Panc1 (cell line): ENCODE measurements around the gene SUFU. TPM values are rescaled to one million over a fixed set of nuclear protein-coding genes. Genes with fewer than 3 reads are reported as not detected.

Source experiments
- ATAC-seq: fragments of 200-7000 bp; cut with Tn5 transposase; 2 replicates; pipeline ENCODE4 v1.9.1; 2020; ENCODE audit warnings: mild to moderate bottlenecking, moderate library complexity
- BruUV-seq: library from RNA; stranded (reverse); fragments of 400-500 nt; replicated peaks from 2 replicates; lab custom pipeline; 2021; lab: Mats Ljungman, UMichigan
- CTCF ChIA-PET: fragments of 300-600 bp; sonication (Branson Sonifier 250); formaldehyde crosslinking; loops from one replicate; lab custom pipeline; 2022; ENCODE audit warnings: antibody characterized with exemption; lab: Charles Lee
- POLR2A ChIA-PET: fragments of 300-600 bp; sonication (Branson Sonifier 250); formaldehyde crosslinking; loops from one replicate; lab custom pipeline; 2022; ENCODE audit warnings: antibody characterized with exemption; lab: Charles Lee
- DNase-seq: peaks from one replicate; pipeline ENCODE4 v3.0.0-alpha.2; 2010; ENCODE audit warnings: low read depth, low spot score
- H3K27ac ChIP-seq: 2 replicates; pipeline ENCODE4 v1.5.1; 2011; ENCODE audit warnings: mild to moderate bottlenecking, low read length, inconsistent platforms
- H3K27me3 ChIP-seq: fragments of 200-500 bp; sonication (Bioruptor generic); 2 replicates; pipeline ENCODE4 v1.6.0; 2014; ENCODE audit warnings: low read length, inconsistent platforms; ENCODE audit not compliant: control insufficient read depth, insufficient read depth
- H3K36me3 ChIP-seq: fragments of 200-500 bp; sonication (Bioruptor generic); 2 replicates; pipeline ENCODE4 v1.5.1; 2014; ENCODE audit warnings: inconsistent platforms, mild to moderate bottlenecking, low read length, moderate library complexity; ENCODE audit not compliant: control insufficient read depth, insufficient read depth
- H3K4me1 ChIP-seq: 2 replicates; pipeline ENCODE4 v1.5.1; 2011; ENCODE audit warnings: inconsistent platforms, mild to moderate bottlenecking, low read length, moderate library complexity; ENCODE audit not compliant: control insufficient read depth, insufficient read depth
- H3K4me3 ChIP-seq, 2 experiments: 2 replicates each; pipeline ENCODE4 v1.5.1; 2011 to 2012; ENCODE audit warnings: low read depth in 2 of 2, low read length in 2 of 2, mild to moderate bottlenecking in 2 of 2, inconsistent platforms in 1 of 2, moderate library complexity in 1 of 2
- H3K9me3 ChIP-seq: fragments of 200-500 bp; sonication (Bioruptor generic); 2 replicates; pipeline ENCODE4 v1.5.1; 2014; ENCODE audit warnings: low read depth, mild to moderate bottlenecking, inconsistent platforms, low read length, moderate library complexity; ENCODE audit not compliant: control insufficient read depth, insufficient read depth
- POLR2AphosphoS5 ChIP-seq: IDR thresholded peaks from 2 replicates; pipeline ENCODE4 v1.6.1; 2012; ENCODE audit warnings: mild to moderate bottlenecking, low read depth, low read length, moderate library complexity
- SIN3A ChIP-seq: IDR thresholded peaks from 2 replicates; pipeline ENCODE4 v1.6.1; 2012; ENCODE audit warnings: low read depth, mild to moderate bottlenecking, low read length, moderate library complexity, borderline replicate concordance; ENCODE audit not compliant: insufficient read depth
- TCF7L2 ChIP-seq: IDR thresholded peaks from 2 replicates; pipeline ENCODE4 v1.6.1; 2011; ENCODE audit warnings: mild to moderate bottlenecking, low read depth, low read length, inconsistent platforms
- in situ Hi-C: cut with HindIII; loops from 2 replicates; pipeline ENCODE4 v1.10.0; 2016; ENCODE audit warnings: low sequenced_read_pairs, low pct_unique_long_range_greater_than_20kb
- intact Hi-C: fragments of 100-400 bp; cut with micrococcal nuclease; formaldehyde crosslinking; loops from one replicate; pipeline ENCODE4 v1.10.0; 2022; ENCODE audit not compliant: unreplicated experiment
- total RNA-seq: library from RNA; stranded (reverse); gene quantifications from one replicate; pipeline ENCODE4 v1.2.1, GENCODE V29; 2021; ENCODE audit not compliant: unreplicated experiment
- TF ChIP-seq, protein P1 (sequence below): fragments of 450-650 bp; IDR thresholded peaks from 2 replicates; pipeline ENCODE4 v1.5.1; 2017; ENCODE audit warnings: mild to moderate bottlenecking
- TF ChIP-seq, protein P2 (sequence below), 2 experiments: IDR thresholded peaks; 2 replicates each; pipeline ENCODE4 v1.6.1; 2011 to 2012; ENCODE audit warnings: low read depth in 2 of 2, control low read depth in 1 of 2, low read length in 1 of 2, mild to moderate bottlenecking in 1 of 2, moderate library complexity in 1 of 2; ENCODE audit not compliant: insufficient read depth in 1 of 2

The SUFU gene
- total RNA-seq, 1 experiment from 2014 or later: 9.5 TPM

DNA sequence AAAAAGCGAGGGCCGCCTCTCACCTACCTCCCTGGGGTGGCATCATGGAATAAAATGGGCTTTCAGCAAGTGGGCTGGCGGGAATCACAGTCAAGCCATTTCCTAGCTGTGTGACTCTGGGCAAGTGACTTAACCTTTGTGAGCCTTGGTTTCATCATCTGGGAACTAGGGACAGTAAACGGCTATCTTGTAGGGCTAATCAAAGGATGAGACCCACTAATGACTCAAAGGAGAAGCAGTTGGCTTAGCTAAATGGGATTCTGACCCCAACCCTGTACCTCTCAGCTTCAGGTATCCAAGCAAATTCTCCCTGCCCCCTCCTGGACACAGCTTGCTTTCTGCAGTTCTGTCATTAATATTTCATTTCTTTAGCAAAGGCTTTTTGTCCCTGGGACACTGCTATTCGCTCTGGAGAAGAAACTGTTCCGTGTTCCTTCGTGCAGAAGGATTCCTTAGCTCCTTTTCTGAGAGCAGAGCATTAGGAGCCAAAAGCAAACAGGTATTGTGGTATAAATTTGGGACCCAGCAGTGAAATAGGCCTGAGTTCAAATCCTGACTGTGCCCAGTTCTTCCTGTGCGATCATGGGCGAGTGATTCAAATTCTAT lies 166.4 kb downstream of the SUFU start:
- no peaks in the 10 kb centered on the region for H3K36me3 ChIP-seq
- H3K4me1 ChIP-seq: peaks cover 4% of the 10 kb centered on the region; the same call in 1 of the 2 replicates
- ATAC-seq (no peak), DNase-seq (no peak)
- H3K9me3 ChIP-seq: no peaks in the 10 kb centered on the region
- intact Hi-C loops (no loop called here), in situ Hi-C loops (no loop called here)
- H3K27me3 ChIP-seq: no peaks in the 10 kb centered on the region
- TF ChIP-seq TCF7L2: no peak
- TF ChIP-seq, protein P1, sequence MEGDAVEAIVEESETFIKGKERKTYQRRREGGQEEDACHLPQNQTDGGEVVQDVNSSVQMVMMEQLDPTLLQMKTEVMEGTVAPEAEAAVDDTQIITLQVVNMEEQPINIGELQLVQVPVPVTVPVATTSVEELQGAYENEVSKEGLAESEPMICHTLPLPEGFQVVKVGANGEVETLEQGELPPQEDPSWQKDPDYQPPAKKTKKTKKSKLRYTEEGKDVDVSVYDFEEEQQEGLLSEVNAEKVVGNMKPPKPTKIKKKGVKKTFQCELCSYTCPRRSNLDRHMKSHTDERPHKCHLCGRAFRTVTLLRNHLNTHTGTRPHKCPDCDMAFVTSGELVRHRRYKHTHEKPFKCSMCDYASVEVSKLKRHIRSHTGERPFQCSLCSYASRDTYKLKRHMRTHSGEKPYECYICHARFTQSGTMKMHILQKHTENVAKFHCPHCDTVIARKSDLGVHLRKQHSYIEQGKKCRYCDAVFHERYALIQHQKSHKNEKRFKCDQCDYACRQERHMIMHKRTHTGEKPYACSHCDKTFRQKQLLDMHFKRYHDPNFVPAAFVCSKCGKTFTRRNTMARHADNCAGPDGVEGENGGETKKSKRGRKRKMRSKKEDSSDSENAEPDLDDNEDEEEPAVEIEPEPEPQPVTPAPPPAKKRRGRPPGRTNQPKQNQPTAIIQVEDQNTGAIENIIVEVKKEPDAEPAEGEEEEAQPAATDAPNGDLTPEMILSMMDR: peak; percentile 65
- H3K4me3 ChIP-seq: no peak overlapping the region
- ChIA-PET CTCF (interaction anchor here (1.0 to 1.6 kb wide), 2 partner anchors 8 to 9 kb away, joined by 3 to 4 read pairs; no protein-coding TSS in a partner anchor), POLR2A (no interaction called here)
- no peak overlapping the region for H3K27ac ChIP-seq
- BruUV-seq: no TSS peak

DNA sequence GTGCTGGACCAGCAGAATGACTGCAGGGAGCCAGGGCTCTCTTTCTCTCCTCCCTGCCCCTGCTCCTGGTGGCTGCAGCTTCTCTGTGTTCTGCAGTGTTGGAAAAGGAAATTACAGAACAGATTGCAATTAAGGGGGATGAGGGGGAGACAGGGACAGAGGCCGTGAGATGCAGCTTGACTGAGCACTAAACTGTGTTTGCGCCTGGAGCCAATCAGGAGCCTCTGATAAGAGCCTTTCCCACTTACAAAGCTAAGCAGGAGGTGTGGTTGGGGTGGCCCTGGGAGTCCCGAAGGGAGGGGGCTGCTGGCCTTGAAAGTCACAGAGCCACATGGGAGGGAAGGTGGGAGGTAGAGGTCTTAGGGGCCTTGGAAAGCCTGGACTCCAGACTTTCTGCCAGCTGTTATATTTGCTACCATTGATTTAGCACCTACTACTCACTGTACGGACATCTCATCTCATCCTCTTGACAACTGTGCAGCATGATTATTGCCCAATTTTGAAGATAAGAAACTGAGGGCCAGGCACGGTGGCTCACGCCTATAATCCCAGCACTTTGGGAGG lies 167.2 kb downstream of the SUFU start:
- ATAC-seq: no peak
- Histone ChIP-seq H3K9me3 (no peaks in the 10 kb centered on the region), H3K36me3 (no peaks in the 10 kb centered on the region), H3K4me1 (peaks cover 4% of the 10 kb centered on the region; the same call in 1 of the 2 replicates), H3K27me3 (no peaks in the 10 kb centered on the region), H3K27ac (no peak overlapping the region), H3K4me3 (no peak overlapping the region)
- BruUV-seq: no TSS peak
- no peak for DNase-seq
- ChIA-PET POLR2A (no interaction called here), CTCF (interaction anchor here (0.7 to 1.6 kb wide), 2 partner anchors 7 to 54 kb away, joined by 4 to 5 read pairs; no protein-coding TSS in a partner anchor)
- intact Hi-C loops: no loop called here
- no peak for TF ChIP-seq SIN3A
- TF ChIP-seq POLR2AphosphoS5: no peak
- TF ChIP-seq, protein P2, sequence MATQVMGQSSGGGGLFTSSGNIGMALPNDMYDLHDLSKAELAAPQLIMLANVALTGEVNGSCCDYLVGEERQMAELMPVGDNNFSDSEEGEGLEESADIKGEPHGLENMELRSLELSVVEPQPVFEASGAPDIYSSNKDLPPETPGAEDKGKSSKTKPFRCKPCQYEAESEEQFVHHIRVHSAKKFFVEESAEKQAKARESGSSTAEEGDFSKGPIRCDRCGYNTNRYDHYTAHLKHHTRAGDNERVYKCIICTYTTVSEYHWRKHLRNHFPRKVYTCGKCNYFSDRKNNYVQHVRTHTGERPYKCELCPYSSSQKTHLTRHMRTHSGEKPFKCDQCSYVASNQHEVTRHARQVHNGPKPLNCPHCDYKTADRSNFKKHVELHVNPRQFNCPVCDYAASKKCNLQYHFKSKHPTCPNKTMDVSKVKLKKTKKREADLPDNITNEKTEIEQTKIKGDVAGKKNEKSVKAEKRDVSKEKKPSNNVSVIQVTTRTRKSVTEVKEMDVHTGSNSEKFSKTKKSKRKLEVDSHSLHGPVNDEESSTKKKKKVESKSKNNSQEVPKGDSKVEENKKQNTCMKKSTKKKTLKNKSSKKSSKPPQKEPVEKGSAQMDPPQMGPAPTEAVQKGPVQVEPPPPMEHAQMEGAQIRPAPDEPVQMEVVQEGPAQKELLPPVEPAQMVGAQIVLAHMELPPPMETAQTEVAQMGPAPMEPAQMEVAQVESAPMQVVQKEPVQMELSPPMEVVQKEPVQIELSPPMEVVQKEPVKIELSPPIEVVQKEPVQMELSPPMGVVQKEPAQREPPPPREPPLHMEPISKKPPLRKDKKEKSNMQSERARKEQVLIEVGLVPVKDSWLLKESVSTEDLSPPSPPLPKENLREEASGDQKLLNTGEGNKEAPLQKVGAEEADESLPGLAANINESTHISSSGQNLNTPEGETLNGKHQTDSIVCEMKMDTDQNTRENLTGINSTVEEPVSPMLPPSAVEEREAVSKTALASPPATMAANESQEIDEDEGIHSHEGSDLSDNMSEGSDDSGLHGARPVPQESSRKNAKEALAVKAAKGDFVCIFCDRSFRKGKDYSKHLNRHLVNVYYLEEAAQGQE (IDR thresholded peaks at IDR 0.05; ENCODE audit: insufficient read depth in 1 of 2, low read depth in 2 of 2, low read length in 1 of 2): no peak
- TF ChIP-seq TCF7L2: no peak
- TF ChIP-seq, protein P1: no peak
- in situ Hi-C loops: no loop called here
